Cardiac muscle cell (in vitro differentiated cells and primary cell): ENCODE measurements around the gene PSMC1. TPM values are rescaled to one million over a fixed set of nuclear protein-coding genes. Genes with fewer than 3 reads are reported as not detected.

Source experiments
- DNase-seq, 2 donors: peaks; one replicate each; pipeline versions ENCODE4 v3.0.0 to v3.0.0-alpha.2; 2010 to 2017; ENCODE audit warnings: low read depth in 1 of 2, low spot score in 1 of 2
- H3K27ac ChIP-seq: fragments of 200-600 bp; sonication (generic); 2 replicates; pipeline ENCODE4 v1.5.1; 2016
- H3K27me3 ChIP-seq: fragments of 200-600 bp; sonication (generic); 2 replicates; pipeline ENCODE4 v1.6.0; 2016; ENCODE audit warnings: control low read depth
- H3K36me3 ChIP-seq: fragments of 200-600 bp; sonication (generic); 2 replicates; pipeline ENCODE4 v1.5.1; 2016; ENCODE audit warnings: control low read depth
- H3K4me1 ChIP-seq: fragments of 200-600 bp; sonication (generic); 2 replicates; pipeline ENCODE4 v1.8.1; 2017; ENCODE audit warnings: low read depth, mild to moderate bottlenecking, mixed run types
- H3K4me3 ChIP-seq: fragments of 200-600 bp; sonication (generic); 2 replicates; pipeline ENCODE4 v1.5.1; 2016; ENCODE audit warnings: mild to moderate bottlenecking
- H3K9me3 ChIP-seq: fragments of 200-600 bp; sonication (generic); 2 replicates; pipeline ENCODE4 v1.5.1; 2017; ENCODE audit warnings: low read depth, mild to moderate bottlenecking, control low read depth
- CTCF ChIP-seq: IDR thresholded peaks from 2 replicates; pipeline ENCODE4 v1.5.1; 2012; ENCODE audit warnings: low read depth, mild to moderate bottlenecking, low read length
- polyA plus RNA-seq: library from polyadenylated mRNA; unstranded; fragments of >200 nt; fragmentation: Nextera tagmentation; extraction: Ambion mirVana; gene quantifications from 2 replicates; pipeline ENCODE4 v1.2.1, GENCODE V29; 2016
- total RNA-seq: library from RNA; depleted of rRNA; stranded (reverse); fragments of >200 nt; gene quantifications from 2 replicates; pipeline ENCODE4 v1.2.3, GENCODE V29; 2016

PSMC1 gene
- total and polyA plus RNA-seq, 2 experiments from 2014 or later, result 164 to 280 TPM

- no peak for DNase-seq
- no peaks in the 10 kb centered on the region for H3K9me3 ChIP-seq
- H3K27me3 ChIP-seq, result no peaks in the 10 kb centered on the region
- peaks cover 12% of the 10 kb centered on the region for H3K36me3 ChIP-seq
- H3K4me3 ChIP-seq, result no peak overlapping the region
- H3K4me1 ChIP-seq, result peaks cover 12% of the 10 kb centered on the region
- no peak overlapping the region for H3K27ac ChIP-seq
- no peak for TF ChIP-seq CTCF
These were observed 43.1 kb downstream of the PSMC1 start for GRCh38 chr14:90299408-90299807.

GRCh38 chr14:90300611-90301047, 44.3 kb downstream of the PSMC1 start:
- TF ChIP-seq CTCF, result no peak
- no peak overlapping the region for H3K27ac ChIP-seq
- peaks cover 12% of the 10 kb centered on the region for H3K4me1 ChIP-seq
- no peak overlapping the region for H3K4me3 ChIP-seq
- no peaks in the 10 kb centered on the region for H3K27me3 ChIP-seq
- peak in 1 of 2 donors; percentile 63 for DNase-seq
- no peaks in the 10 kb centered on the region for H3K9me3 ChIP-seq
- peaks cover 12% of the 10 kb centered on the region for H3K36me3 ChIP-seq

DNA sequence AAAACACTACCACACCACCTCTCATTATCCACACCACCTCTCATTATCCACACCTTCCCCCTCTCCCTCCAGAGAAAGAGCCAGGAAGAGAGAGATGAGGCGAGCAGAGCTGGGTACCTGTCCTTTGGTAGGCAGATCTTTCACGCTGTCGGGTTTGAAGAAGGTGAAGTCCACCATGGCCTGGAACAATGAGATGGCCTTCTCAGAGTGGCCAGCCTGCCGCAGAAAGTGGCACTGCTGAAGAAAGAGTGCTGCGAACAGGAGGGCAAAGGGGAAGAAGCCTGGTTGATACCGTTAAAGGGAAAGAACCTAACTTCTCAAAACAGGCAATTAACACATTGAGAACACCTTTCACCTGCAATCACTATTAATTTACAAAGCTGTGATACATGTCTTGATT, 44.8 kb downstream of the PSMC1 start:
- H3K27ac ChIP-seq, result no peak overlapping the region
- DNase-seq, result no peak
- H3K36me3 ChIP-seq, result peaks cover 12% of the 10 kb centered on the region
- H3K9me3 ChIP-seq, result no peaks in the 10 kb centered on the region
- no peaks in the 10 kb centered on the region for H3K27me3 ChIP-seq
- H3K4me3 ChIP-seq, result no peak overlapping the region
- no peak for TF ChIP-seq CTCF
- H3K4me1 ChIP-seq, result peaks cover 12% of the 10 kb centered on the region

GRCh38 chr14:90301668-90302090, 45.3 kb downstream of the PSMC1 start:
- DNase-seq, result peak; percentile 30 to 78
- Histone ChIP-seq H3K9me3 (no peaks in the 10 kb centered on the region), H3K27me3 (no peaks in the 10 kb centered on the region), H3K4me3 (no peak overlapping the region), H3K4me1 (peaks cover 12% of the 10 kb centered on the region), H3K27ac (no peak overlapping the region), H3K36me3 (peaks cover 12% of the 10 kb centered on the region)
- TF ChIP-seq CTCF, result peak; percentile 56

GRCh38 chr14:90302529-90303303, 46.4 kb downstream of the PSMC1 start:
- Histone ChIP-seq H3K4me3 (no peak overlapping the region), H3K9me3 (no peaks in the 10 kb centered on the region), H3K27me3 (no peaks in the 10 kb centered on the region), H3K27ac (no peak overlapping the region), H3K4me1 (peaks cover 12% of the 10 kb centered on the region), H3K36me3 (peaks cover 12% of the 10 kb centered on the region)
- peak in 1 of 2 donors; percentile 16 for DNase-seq
- no peak for TF ChIP-seq CTCF
